NCI-H2107 treated with DMSO at 0.1 percent for 48 hours (cell line): ENCODE measurements around the gene FYN.
"Not testable (repeated sequence)": the region's sequence is repeated elsewhere in the genome, so short reads cannot be mapped to it uniquely, and the experiment has no call there.

Experiments
- DNase-seq: peaks from one replicate; lab custom pipeline; 2025; ENCODE audit not compliant: unreplicated experiment; lab: John Stamatoyannopoulos, UW

Gene FYN

DNA sequence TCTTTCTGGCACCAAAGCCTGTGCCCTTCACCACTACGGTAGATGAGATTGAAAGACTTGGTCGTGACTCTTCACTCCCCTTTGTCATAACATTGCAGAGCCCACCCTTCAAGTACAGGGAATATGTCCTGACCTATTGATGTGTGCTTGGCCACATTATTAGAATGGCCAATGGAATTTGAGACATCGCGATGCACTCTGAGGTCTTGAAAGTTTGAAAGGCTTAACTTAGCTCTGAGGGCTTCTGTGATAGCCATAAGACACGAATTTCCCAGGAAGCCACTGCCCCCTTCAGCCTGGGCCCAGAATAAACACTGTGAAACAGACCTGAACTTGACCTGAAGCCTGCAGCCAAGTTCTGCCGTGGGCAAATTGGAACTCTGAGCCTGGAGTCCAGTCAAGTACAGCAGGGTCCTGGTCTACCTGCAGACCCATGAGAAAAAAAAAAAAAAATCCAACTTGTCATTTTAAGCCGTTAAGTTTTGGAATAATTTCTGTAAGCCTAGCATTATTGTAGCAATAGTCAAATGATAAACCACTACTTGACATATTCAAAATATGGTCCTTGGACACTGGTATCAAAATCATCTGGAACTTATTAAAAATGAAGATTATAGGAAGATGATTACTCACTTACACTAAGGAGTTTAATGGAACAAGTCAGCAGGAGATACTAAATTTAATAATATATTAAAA is 230.6 kb downstream of the FYN start:
- peak; percentile 37 for DNase-seq

GRCh38 chr6:111639266-111639665 is 234.0 kb downstream of the FYN start:
- DNase-seq = no peak

DNA sequence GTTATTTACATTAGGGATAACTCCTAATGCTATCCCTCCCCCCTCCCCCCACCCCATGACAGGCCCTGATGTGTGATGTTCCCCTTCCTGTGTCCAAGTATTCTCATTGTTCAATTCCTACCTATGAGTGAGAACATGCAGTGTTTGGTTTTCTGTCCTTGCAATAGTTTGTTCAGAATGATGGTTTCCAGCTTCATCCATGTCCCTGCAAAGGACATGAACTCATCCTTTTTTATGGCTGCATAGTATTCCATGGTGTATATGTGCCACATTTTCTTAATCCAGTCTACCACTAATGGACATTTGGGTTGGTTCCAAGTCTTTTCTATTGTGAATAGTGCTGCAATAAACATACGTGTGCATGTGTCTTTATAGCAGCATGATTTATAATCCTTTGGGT is 238.3 kb downstream of the FYN start:
- DNase-seq = not testable (repeated sequence)

GRCh38 chr6:111633822-111634221 is 239.4 kb downstream of the FYN start:
- no peak for DNase-seq

DNA sequence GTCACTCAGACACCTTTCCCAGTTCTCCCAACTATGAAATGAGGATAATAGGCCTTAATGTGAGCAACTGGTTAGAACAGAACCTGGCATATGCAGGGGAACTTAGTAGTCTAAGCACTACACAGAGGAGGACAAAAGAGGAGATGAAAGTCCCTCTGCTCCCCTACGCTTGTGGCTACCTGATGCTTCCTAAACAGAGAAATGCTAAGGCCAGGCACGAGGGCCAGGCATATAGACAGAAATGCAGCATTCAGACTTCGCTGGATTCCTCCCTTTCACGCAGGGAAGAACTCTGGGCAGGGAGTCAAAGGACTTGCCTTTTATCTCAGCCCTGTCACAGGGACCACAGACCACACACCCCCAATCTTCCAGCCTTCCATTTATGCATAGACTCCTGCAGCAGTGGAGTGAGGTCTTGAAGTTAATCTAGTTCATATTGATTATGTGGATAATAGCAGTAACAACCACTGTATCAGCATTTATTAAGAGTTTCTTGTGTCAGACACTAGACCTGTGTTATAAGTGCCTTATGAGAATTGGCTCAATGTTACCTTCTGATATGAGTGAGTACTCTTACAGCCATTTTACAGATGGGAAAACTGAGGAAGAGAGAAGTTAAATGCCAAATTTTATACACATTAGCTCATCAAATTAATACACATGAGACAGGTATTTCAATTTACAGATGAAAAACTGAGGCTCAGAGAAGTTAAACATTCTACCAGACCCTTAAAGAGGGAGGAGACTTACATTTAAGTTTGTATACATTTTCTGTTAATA is 240.6 kb downstream of the FYN start:
- DNase-seq = no peak

DNA sequence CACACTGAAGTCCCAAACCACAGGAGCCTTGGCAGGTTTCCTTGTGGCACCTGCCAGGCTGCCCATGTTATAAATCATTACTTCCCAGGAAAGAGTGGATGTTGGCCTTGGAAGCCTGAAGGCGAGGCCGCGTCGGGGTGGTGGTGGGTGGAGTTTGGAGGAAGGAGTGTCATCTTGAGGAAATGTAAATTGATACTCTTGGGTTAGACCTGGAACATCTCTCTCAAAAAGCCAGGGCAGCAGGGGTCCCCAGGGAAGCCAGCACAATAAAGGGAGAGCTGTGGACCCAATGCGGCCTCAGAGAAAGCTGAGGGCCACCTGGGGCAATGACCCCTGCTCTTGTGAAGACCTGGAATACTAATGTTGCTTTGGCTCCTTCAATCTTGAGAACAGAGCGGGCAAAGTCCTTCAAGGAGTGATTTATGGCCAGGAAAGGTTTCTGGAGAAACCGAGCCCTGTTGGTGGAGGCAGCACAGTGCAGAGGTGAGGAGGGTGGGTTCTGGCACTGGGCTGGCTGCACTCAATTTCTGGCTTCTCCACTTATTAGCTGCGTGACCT is 241.3 kb downstream of the FYN start:
- DNase-seq = peak; percentile 21

- no peak for DNase-seq
These were observed 242.2 kb downstream of the FYN start for GRCh38 chr6:111631018-111631417.

- DNase-seq = no peak
These were observed 245.0 kb downstream of the FYN start for GRCh38 chr6:111628142-111628850.

GRCh38 chr6:111626441-111626840 is 246.8 kb downstream of the FYN start:
- DNase-seq = no peak

- DNase-seq = peak; percentile 75
These were observed 247.5 kb downstream of the FYN start for GRCh38 chr6:111625461-111626391.

- peak; percentile 23 for DNase-seq
These were observed 248.2 kb downstream of the FYN start for GRCh38 chr6:111625099-111625416.

- no peak for DNase-seq
These were observed 248.7 kb downstream of the FYN start for GRCh38 chr6:111624401-111625098.

DNA sequence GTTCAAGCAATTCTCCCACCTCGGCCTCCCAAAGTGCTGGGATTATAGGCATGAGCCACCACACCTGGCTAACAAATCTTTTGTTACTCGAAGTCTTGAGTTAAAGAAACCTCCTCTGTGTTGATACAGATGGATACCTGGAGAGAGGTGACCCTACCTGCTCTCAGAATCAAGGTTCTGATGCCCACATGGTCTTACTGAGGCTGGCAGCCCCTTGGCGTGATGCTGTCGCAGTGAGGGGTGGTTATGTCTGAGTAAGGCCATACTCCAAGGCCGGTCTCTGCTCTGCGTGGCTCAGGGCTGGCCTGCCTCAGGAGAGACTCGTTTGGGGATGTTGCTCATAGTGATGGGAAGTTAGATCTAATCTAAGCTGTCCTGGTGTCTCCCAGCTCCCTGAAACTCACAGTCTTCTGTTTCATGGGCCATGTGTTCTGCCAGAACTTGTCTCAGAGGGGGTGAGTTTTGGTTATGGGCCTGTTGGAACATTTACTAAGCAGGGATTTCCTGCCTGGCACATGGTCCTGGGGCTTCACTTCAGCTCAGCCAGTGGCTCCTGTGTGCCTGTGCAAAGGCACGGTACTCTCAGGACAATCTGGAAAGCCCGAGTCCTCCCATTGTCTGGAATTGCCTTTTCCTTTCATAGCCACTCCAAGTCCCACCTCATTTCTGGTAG is 250.1 kb downstream of the FYN start:
- DNase-seq = no peak

GRCh38 chr6:111620169-111620568 is 253.1 kb downstream of the FYN start:
- DNase-seq = no peak

DNA sequence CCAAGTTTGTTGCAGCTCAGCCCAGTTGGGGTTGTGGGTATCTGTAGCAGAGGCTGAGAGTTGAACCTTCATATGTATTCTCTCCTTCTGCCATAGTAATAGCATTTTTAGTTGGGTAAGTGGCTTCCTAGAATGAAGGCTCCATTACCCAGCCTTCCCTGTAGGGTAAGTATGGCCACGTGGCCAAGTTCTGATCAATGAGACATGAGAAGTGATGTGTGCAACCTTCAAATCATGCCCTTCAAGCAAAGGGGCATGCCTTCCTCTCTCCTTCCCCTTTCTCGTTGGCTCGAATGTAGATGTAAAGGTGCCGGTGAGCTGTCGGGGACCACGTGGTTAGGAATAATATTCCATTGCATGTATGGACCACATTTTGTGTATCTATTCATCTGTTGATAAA is 254.8 kb downstream of the FYN start:
- no peak for DNase-seq

- no peak for DNase-seq
These were observed 256.1 kb downstream of the FYN start for GRCh38 chr6:111617149-111617548.

GRCh38 chr6:111615916-111616612 is 257.2 kb downstream of the FYN start:
- peak; percentile 30 for DNase-seq

DNA sequence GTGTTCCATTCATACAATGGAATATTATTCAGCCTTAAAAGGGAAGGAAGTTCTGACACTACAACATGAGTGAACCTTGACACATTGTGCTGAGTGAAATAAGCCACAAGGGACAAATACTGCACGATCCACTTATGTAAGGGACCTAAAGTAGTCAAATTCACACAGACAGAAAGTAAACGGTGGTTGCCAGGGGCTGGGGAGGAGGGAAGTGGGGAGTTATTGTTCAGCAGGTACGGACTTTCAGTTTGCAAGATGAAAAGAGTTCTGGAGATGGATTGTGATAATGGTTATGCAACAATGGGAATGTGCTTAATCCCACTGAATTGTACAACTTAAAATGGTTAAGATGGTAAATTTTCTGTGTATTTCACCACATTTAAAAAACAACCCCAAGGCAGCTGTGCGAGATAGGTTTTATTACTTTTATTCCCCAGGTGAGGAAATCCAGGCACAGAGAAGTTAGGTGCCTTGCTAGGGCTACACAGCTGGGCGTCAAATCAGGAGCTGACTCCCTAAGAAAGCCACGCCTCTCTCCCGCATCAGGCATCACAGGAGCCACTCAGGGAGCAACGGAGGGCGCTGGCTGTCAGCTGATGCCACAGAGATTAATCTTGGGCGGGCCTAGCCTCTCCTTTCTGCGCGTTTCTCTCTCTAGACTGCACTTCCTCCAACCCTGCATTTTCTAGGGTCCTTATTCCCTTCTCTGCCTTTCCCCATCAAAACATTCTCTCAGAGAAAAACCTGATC is 258.2 kb downstream of the FYN start:
- DNase-seq = peak; percentile 41
